IPS DF 4.7 (cell line): Measurements from ENCODE around the gene RSPO4.

Source experiments
- DNase-seq: peaks from one replicate; pipeline ENCODE4 v3.0.0-alpha.2; 2013; ENCODE audit warnings: low spot score; ENCODE audit errors: extremely low read depth

The RSPO4 gene

DNA sequence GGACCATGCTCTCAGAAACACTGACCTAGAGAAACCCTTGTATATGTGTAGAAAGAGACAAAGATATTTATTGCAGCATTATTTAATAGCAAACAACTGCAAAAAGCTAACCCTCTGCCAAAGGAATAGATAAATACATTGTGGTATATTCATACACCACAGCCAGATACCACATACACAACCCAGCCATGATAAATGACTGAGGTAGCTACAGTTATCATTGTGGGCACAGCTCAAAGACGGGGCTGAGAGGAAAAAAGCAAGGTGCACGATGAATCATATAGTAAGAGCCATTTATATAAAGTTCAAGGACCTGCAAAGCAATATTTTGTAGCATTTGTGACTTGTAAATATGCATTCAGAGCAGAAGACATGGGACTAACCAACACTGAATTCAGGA is 30.8 kb downstream of the RSPO4 start:
- DNase-seq, result no peak

GRCh38 chr20:969868-970267 is 32.2 kb downstream of the RSPO4 start:
- DNase-seq, result no peak

GRCh38 chr20:967796-968742 is 34.0 kb downstream of the RSPO4 start:
- DNase-seq, result no peak

GRCh38 chr20:965956-966355 is 36.2 kb downstream of the RSPO4 start:
- no peak for DNase-seq

DNA sequence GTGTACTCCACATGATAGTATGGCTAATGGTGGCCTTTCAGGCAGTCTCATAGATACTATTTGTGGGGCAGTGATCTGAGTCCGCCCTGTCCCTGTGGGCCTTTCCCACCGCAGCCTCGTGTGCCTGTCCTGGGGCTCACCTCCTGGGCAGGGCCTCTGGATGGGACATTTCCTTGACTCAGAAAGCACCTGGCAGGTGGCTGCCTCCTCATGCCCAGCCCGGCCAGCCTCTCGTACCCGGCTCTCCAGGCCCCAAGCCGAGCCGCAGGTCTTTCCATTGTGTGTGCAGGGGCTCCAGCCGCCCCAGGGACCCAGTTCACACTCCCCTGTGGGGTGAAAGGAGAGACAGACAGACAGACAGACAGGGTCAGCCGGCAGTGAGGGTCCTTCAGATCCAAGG is 38.3 kb downstream of the RSPO4 start:
- no peak for DNase-seq

DNA sequence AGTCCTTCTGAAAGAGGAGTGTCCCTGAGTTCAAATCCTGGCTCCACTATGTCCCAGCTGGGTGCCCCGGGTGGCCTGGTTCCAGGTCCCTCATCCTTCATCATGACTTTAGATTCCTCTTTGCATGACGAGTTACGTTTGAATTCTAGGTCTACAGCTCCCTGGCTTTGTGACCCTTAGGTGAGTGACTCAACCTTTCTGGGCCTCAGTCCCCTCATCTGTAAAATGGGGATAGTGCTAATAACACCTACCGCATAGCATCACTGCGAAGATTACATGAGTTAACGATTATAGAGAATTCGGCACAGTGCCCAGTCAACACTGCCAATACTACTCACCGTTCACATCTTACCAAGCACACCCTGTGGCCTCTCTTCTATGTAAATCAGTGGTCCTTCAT is 39.4 kb downstream of the RSPO4 start:
- DNase-seq, result no peak

DNA sequence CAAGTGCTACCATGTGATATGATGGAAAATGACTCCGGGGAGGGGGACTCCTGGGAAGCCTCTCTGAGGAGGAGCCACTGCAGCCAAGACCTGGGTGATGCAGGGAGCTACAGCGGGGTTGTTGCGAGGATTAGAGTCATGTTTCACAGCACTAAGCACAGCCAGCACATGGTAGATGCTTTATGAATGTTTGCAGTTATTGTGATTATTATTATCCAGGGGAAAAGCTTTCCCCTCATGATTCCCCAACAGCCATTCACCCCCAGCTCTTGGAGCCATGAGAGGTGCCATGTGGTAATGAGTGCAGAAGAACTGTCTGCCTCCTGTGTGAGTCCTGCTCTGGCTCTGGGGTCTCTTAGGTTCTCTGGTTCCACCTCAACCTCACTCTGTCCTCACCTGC is 39.9 kb downstream of the RSPO4 start:
- no peak for DNase-seq

DNA sequence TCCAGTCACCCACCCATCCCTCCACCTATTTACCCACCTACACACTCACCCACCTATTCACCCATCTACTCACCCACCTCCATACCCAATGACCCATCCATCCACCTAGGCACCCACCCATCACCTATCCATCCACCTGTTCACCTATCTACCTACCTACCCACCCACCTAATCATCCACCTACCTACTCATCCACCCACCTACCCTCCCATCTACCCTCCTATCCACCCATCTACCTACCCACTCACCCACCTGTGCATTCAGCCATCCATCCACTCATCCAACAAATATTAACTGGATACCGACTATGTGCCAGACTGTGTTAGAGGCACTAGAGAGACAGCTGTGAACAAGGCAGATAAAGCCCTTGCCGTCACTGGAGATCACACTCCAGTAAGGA is 40.3 kb downstream of the RSPO4 start:
- DNase-seq, result no peak

GRCh38 chr20:959996-960615 is 42.0 kb downstream of the RSPO4 start:
- no peak for DNase-seq

GRCh38 chr20:958936-959815 is 42.9 kb downstream of the RSPO4 start:
- DNase-seq, result no peak

GRCh38 chr20:957544-957943 is 44.6 kb downstream of the RSPO4 start:
- DNase-seq, result no peak

DNA sequence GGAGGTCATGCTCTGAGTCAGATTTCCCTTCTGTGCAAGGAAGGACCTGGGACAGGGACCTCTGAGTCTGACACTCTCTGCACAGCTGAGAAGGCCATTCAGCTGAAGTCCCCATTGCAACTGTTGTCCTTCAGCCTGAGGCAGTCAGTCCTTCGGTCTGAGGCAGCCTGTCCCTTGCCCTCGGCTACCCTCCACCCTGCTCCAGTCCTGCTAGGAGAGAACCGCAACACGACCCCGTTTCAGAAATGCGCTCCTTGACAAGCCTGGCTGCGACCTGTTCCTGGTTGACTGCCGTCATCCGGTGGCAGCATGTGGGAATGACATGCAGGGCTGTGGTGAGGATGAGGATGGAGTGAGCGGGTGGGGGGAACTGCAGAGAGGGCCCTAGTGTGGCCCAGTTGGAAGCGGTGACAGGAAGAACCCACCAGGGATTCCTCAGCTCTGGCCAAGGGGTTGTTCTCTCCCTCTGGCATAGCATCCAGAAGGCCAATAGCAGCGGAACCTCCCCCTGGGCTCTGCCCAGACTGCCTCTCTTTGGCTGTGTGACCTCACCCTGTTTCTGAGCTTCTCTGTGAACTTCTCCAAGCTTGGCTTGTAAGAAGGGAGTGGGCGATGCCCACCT is 45.7 kb downstream of the RSPO4 start:
- DNase-seq, result no peak

GRCh38 chr20:955656-956055 is 46.5 kb downstream of the RSPO4 start:
- no peak for DNase-seq

DNA sequence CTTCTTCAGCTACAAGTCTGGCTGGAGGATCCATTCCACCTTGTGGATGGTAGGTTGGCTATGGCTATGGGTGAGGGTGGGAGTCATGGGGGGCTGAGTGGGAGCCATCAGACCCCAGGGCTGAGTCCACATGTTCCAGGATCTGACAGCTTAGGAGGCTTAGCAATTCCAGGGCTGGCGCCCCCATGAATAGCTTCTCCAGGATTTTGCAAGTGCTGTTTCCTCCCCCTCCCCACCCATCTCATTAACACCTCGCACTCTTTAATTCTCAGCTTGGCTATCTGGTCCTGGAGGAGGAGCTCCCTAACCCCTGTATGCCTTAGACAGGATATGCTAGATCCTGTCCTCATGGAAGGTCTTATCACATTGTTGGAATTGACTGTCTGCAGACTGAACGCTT is 47.0 kb downstream of the RSPO4 start:
- DNase-seq, result no peak

DNA sequence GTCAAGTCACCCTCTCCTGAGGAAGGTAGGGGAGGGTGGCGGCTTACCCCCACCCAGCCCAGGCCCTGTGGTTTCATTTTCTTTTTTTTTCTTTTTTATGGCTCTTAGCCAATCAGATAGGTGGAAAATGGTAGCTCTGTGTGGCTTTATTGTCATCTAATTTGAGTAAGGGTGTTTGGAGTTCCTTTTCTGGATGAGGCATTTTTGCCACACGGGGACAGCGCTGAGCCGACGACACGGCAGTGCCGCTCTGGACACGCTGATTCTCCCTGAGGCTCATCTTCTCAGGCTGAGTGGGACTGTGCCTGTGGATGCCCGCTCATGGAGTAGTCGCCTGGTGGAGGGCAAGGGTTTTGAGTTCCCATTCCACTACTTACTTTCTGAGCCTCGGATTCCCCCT is 48.4 kb downstream of the RSPO4 start:
- DNase-seq, result no peak

- DNase-seq, result no peak
Observed at GRCh38 chr20:952196-952795, 49.8 kb downstream of the RSPO4 start.

GRCh38 chr20:951384-952169 is 50.5 kb downstream of the RSPO4 start:
- no peak for DNase-seq

DNA sequence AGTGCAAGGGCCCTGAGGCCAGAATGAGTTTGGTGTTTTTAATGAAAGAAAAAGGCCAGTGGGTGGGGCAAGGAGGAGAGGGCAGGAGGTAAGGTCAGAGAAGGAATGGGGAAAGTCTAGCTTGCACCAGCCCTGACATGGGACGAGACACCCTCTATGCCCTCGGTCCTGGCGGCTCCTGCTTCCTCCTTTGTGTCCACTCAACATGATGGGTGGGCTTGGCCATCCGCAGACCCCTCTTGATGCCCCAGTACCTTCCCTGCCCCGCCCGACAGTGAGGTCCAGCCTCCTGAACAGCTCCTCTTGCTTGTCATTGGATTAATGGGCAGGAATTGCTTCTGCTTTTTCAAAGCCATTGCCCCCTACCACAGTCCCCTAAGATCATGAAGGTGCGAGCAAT is 52.4 kb downstream of the RSPO4 start:
- DNase-seq, result no peak

GRCh38 chr20:946826-947225 is 55.3 kb downstream of the RSPO4 start:
- DNase-seq, result no peak

- no peak for DNase-seq
Observed at GRCh38 chr20:945841-946240, 56.3 kb downstream of the RSPO4 start.
